ENCODE data around the gene FKBP2. TPM values are rescaled to one million over a fixed set of nuclear protein-coding genes. Genes with fewer than 3 reads are reported as not detected.
A peak's percentile ranks its signal among the peaks of the same experiment; 100 is the strongest.

Gene FKBP2
- total RNA-seq, 1 donor from 2014 or later: 42.1 TPM

GRCh38 chr11:64202992-64203391, 37.9 kb upstream of the FKBP2 start:
- H3K4me1 Mint-ChIP-seq (ENCODE audit: low read depth): peaks cover 23% of the 10 kb centered on the region
- DNase-seq (ENCODE audit: low spot score): no peak
- H3K4me3 Mint-ChIP-seq (ENCODE audit: unreplicated experiment): no peak overlapping the region
- no peak for TF ChIP-seq CTCF (IDR thresholded peaks at IDR 0.05)
- H3K9me3 Mint-ChIP-seq (ENCODE audit: low read depth): no peaks in the 10 kb centered on the region
- peaks cover 37% of the 10 kb centered on the region for H3K36me3 Mint-ChIP-seq (ENCODE audit: low read depth)
- H3K27ac Mint-ChIP-seq (ENCODE audit: unreplicated experiment): no peak overlapping the region
- no peaks in the 10 kb centered on the region for H3K27me3 Mint-ChIP-seq (ENCODE audit: low read depth)

DNA sequence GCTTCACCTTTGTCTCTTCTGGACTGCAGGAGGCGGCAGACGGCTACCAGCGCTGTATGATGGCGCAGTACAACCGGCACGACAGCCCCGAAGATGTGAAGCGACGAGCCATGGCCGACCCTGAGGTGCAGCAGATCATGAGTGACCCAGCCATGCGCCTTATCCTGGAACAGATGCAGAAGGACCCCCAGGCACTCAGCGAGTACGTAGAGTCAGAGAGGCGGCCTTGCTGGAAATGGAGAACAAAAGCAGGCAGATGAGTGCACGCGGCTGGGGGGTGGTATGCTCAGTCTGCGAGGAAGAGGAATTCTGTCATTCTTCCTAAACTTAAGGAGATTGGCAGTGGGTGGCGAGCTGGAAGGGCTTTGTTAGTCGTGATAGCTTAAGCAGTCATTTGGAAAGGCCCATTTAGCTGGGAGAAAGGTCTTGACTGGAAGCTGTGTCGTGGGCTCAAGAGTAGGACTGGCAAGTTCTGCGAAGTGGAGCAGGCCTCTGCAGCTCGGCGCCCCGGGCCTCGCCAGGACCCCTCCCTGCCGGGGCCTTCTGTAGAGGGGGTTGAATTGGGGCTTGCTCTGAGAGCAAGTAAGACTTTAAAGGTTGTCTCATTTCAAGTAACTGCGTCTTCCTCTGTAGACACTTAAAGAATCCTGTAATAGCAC, 37.3 kb upstream of the FKBP2 start:
- Mint-ChIP-seq H3K27me3 (ENCODE audit: low read depth) (no peaks in the 10 kb centered on the region), H3K27ac (ENCODE audit: unreplicated experiment) (no peak overlapping the region), H3K4me3 (ENCODE audit: unreplicated experiment) (no peak overlapping the region), H3K9me3 (ENCODE audit: low read depth) (no peaks in the 10 kb centered on the region), H3K4me1 (ENCODE audit: low read depth) (peaks cover 23% of the 10 kb centered on the region), H3K36me3 (ENCODE audit: low read depth) (peaks cover 36% of the 10 kb centered on the region)
- TF ChIP-seq CTCF (IDR thresholded peaks at IDR 0.05): no peak
- no peak for DNase-seq (ENCODE audit: low spot score)

DNA sequence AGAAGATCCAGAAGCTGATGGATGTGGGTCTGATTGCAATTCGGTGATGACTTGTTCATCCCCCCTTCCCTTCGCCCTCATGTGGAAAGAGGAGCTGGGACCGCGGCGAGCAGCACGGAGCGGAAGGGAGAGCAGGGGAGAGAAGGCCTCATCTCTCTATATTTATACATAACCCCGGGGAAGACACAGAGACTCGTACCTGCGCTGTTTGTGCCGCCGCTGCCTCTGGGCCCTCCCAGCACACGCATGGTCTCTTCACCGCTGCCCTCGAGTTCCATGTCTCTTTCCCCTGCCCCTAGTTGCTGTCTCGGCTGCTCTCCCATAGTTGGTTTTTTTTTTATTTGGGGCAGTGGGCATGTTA, 36.8 kb upstream of the FKBP2 start:
- TF ChIP-seq CTCF (IDR thresholded peaks at IDR 0.05): no peak
- Mint-ChIP-seq H3K27ac (ENCODE audit: unreplicated experiment) (peak overlapping the region; percentile 55), H3K36me3 (ENCODE audit: low read depth) (peaks cover 35% of the 10 kb centered on the region), H3K9me3 (ENCODE audit: low read depth) (no peaks in the 10 kb centered on the region), H3K27me3 (ENCODE audit: low read depth) (no peaks in the 10 kb centered on the region), H3K4me1 (ENCODE audit: low read depth) (peaks cover 23% of the 10 kb centered on the region), H3K4me3 (ENCODE audit: unreplicated experiment) (no peak overlapping the region)
- no peak for DNase-seq (ENCODE audit: low spot score)

DNA sequence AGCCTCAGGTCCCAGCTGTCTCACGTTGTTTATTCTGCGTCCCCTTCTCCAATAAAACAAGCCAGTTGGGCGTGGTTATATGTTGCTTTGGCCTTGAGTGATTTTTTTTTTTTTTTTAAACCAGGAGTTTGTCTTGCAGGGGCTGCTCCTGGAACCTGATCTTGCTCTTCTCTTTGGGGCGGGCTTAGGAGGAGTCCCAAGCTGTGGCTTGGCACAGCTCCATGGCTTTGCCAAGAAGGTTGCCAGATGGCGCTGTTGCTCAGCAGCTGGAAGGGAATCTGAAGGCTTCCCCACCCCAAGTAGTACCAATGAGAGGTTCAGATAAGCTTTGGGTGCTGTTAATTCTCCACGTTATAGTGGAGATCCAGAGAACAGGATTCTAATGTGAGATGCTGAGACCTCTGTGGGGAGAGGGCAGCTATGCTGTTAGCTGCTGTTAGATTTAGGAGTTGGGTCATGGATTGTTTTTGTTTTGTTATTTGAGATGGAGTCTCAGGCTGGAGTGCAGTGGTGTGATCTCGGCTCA, 36.4 kb upstream of the FKBP2 start:
- Mint-ChIP-seq H3K36me3 (ENCODE audit: low read depth) (peaks cover 35% of the 10 kb centered on the region), H3K4me3 (ENCODE audit: unreplicated experiment) (no peak overlapping the region), H3K27ac (ENCODE audit: unreplicated experiment) (peak overlapping the region; percentile 55), H3K4me1 (ENCODE audit: low read depth) (peaks cover 23% of the 10 kb centered on the region), H3K27me3 (ENCODE audit: low read depth) (no peaks in the 10 kb centered on the region), H3K9me3 (ENCODE audit: low read depth) (no peaks in the 10 kb centered on the region)
- no peak for DNase-seq (ENCODE audit: low spot score)
- TF ChIP-seq CTCF (IDR thresholded peaks at IDR 0.05): peak; percentile 84

- Mint-ChIP-seq H3K27me3 (ENCODE audit: low read depth) (no peaks in the 10 kb centered on the region), H3K4me3 (ENCODE audit: unreplicated experiment) (peak within 1 kb of the TSS; percentile 31), H3K9me3 (ENCODE audit: low read depth) (no peaks in the 10 kb centered on the region), H3K27ac (ENCODE audit: unreplicated experiment) (peak within 1 kb of the TSS; percentile 84), H3K4me1 (ENCODE audit: low read depth) (peaks cover 21% of the 10 kb centered on the region), H3K36me3 (ENCODE audit: low read depth) (peaks cover 26% of the 10 kb centered on the region)
- TF ChIP-seq CTCF (IDR thresholded peaks at IDR 0.05): no peak
- no peak for DNase-seq (ENCODE audit: low spot score)
Observed at GRCh38 chr11:64206457-64207255, 34.2 kb upstream of the FKBP2 start, which contains the start of gene FERMT3. TSS of gene FERMT3 (plus strand) at chr11:64206721. CDS start at chr11:64207365, 644 bp downstream.
